Upper lobe of left lung (tissue), 4 donors: Measurements from ENCODE around the gene ZNF219.

Source experiments
- CTCF ChIP-seq, 6 experiments: fragments of 450-650 bp in 4 of 6; fragments of 200-600 bp in 2 of 6; sonication (generic) in 2 of 6; IDR thresholded peaks; one replicate each; pipeline ENCODE4 v1.5.1; 2016 to 2019; ENCODE audit warnings: antibody characterized with exemption in 6 of 6
- POLR2AphosphoS5 ChIP-seq, 2 donors: sonication (generic); formaldehyde crosslinking; IDR thresholded peaks; one replicate each; pipeline ENCODE4 v1.5.1; 2017; ENCODE audit warnings: antibody characterized with exemption in 2 of 2

DNA sequence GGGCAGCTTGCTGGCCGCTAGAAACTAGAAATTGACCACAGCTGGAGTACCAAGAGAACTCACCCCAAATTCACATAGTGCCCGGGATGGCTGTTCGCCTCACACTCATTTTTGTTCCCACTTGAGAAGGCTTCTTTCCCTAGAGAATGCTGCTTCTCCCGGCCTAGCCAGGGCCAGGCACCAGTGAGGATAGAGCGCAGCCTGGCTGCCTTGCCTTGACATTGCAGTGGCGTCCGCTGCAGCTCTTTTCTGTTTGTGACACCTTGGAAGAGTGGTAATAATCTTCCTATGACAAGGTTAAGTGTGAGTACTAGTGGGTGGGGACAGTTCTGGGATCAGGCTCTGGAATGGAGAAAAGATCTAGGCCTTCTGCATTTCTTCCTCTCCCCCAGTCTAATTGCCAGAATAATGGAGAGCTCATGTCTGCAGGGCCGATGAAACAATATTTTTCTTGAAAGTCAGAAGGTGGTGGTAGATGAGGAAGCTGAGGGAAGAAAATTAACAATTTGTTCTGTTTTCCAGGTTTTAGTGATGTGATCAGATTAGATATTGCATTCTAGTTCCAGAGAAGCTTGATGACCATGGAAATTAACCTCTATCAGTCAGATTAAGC, 6.1 kb upstream of the ZNF219 start:
- peak; percentile 81 to 96 (median 94) for TF ChIP-seq CTCF (IDR thresholded peaks at IDR 0.05)
- TF ChIP-seq POLR2AphosphoS5 (IDR thresholded peaks at IDR 0.05) = peak in 1 of 2 donors; percentile 57
